Measurements from ENCODE around the gene TUBA1C.
"Not testable (repeated sequence)": the region's sequence is repeated elsewhere in the genome, so short reads cannot be mapped to it uniquely, and the experiment has no call there.

TUBA1C gene

DNA sequence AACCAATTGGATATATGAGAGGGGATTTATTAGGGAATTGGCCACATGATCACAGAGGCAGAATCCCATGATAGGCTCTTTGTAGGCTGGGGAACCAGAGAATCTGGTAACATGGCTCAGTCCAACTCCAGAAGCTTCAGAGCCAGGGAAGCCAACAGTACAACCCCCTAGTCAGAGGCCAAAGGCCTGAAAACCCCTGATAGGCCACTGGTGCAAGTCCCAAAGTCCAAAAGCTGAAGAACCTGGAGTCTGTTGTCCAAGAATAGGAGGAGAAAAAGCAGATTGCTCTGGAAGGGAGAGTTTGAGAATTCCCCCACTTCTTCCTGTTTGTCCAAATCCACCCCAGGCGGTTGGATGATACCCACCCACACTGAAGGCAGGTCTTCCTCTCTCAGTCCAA lies 49.9 kb downstream of the TUBA1C start:
- TF ChIP-seq, protein P1, sequence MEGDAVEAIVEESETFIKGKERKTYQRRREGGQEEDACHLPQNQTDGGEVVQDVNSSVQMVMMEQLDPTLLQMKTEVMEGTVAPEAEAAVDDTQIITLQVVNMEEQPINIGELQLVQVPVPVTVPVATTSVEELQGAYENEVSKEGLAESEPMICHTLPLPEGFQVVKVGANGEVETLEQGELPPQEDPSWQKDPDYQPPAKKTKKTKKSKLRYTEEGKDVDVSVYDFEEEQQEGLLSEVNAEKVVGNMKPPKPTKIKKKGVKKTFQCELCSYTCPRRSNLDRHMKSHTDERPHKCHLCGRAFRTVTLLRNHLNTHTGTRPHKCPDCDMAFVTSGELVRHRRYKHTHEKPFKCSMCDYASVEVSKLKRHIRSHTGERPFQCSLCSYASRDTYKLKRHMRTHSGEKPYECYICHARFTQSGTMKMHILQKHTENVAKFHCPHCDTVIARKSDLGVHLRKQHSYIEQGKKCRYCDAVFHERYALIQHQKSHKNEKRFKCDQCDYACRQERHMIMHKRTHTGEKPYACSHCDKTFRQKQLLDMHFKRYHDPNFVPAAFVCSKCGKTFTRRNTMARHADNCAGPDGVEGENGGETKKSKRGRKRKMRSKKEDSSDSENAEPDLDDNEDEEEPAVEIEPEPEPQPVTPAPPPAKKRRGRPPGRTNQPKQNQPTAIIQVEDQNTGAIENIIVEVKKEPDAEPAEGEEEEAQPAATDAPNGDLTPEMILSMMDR (IDR thresholded peaks at IDR 0.05; ENCODE audit: low read depth, low read length, missing control alignments), result no peak
- DNase-seq, result no peak
- Histone ChIP-seq H3K27me3 (replicated peaks) (peaks cover 2% of the 10 kb centered on the region), H3K36me3 (replicated peaks) (no peaks in the 10 kb centered on the region), H3K27ac (no peak overlapping the region), H3K4me3 (ENCODE audit: low read depth, low read length) (no peak overlapping the region)
- in situ Hi-C loops (cut with HindIII; ENCODE audit: low pct_ligation_motif_present, low sequenced_read_pairs), result no loop called here

DNA sequence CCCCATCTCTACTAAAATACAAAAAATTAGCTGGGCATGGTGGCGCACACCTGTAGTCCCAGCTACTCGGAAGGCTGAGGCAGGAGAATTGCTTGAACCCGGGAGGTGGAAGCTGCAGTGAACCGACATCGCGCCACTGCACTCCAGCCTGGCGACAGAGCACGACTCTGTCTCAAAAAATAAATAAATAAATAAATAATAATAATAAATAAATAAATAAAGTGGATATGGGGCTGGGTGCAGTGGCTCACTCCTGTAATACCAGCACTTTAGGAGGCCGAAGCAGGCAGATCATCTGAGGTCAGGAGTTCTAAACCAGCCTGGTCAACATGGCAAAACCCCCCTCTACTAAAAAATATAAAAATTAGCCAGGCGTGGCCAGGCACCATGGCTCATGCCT lies 52.2 kb downstream of the TUBA1C start:
- in situ Hi-C loops (cut with HindIII; ENCODE audit: low pct_ligation_motif_present, low sequenced_read_pairs); H3K4me3 ChIP-seq (ENCODE audit: low read depth, low read length); H3K36me3 ChIP-seq (replicated peaks); H3K27me3 ChIP-seq (replicated peaks); H3K27ac ChIP-seq; DNase-seq: not testable (repeated sequence)

DNA sequence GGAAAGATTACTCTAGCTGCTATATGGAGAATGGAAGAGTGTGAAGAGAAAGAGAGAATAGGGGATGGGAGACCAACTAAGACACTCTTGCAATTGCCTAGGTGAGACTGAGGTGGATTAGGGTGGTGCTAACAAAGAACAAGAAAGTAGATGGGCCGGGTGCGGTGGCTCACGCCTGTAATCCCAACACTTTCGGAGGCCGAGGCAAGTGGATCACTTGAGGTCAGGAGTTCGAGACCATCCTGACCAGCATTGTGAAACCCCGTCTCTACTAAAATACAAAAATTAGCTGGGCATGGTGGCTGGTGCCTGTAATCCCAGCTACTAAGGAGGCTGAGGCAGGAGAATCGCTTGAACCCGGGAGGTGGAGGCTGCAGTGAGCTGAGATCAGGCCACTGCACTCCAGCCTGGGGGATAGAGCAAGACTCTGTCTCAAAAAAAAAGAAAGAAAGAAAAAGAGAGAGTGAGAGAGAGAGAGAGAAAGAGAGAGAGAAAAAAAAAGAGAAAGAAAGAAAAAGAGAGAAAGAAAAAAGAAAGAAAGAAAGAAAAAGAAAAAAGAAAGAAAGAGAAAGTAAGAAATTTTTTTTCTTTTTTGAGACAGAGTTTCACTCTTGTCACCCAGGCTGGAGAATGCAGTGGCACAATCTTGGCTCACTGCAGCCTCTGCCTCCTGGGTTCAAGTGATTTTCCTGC lies 55.7 kb downstream of the TUBA1C start:
- H3K4me3 ChIP-seq (ENCODE audit: low read depth, low read length); H3K27ac ChIP-seq; H3K27me3 ChIP-seq (replicated peaks); DNase-seq; in situ Hi-C loops (cut with HindIII; ENCODE audit: low pct_ligation_motif_present, low sequenced_read_pairs); H3K36me3 ChIP-seq (replicated peaks): not testable (repeated sequence)

DNA sequence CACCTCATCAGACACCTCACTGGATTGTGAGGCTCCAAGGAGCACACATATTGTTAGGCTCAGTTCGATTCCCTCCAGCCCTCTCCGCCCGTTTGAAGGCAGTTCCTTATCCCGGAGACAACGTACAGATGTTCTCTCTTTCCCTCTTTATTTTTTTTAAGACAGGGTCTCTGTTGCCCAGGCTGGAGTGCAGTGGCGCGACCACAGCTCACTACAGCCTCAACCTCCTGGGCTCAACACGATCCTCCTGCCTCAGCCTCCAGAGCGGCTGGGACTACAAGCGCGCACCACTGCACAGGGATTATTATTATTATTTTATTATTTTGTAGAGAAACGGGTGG lies 57.5 kb downstream of the TUBA1C start:
- TF ChIP-seq, protein P1 (IDR thresholded peaks at IDR 0.05; ENCODE audit: low read depth, low read length, missing control alignments), result no peak
- in situ Hi-C loops (cut with HindIII; ENCODE audit: low pct_ligation_motif_present, low sequenced_read_pairs), result no loop called here
- DNase-seq, result no peak
- H3K27ac ChIP-seq, result peak overlapping the region; percentile 49
- no peaks in the 10 kb centered on the region for H3K36me3 ChIP-seq (replicated peaks)
- no peaks in the 10 kb centered on the region for H3K27me3 ChIP-seq (replicated peaks)
- H3K4me3 ChIP-seq (ENCODE audit: low read depth, low read length), result peak overlapping the region; percentile 78

DNA sequence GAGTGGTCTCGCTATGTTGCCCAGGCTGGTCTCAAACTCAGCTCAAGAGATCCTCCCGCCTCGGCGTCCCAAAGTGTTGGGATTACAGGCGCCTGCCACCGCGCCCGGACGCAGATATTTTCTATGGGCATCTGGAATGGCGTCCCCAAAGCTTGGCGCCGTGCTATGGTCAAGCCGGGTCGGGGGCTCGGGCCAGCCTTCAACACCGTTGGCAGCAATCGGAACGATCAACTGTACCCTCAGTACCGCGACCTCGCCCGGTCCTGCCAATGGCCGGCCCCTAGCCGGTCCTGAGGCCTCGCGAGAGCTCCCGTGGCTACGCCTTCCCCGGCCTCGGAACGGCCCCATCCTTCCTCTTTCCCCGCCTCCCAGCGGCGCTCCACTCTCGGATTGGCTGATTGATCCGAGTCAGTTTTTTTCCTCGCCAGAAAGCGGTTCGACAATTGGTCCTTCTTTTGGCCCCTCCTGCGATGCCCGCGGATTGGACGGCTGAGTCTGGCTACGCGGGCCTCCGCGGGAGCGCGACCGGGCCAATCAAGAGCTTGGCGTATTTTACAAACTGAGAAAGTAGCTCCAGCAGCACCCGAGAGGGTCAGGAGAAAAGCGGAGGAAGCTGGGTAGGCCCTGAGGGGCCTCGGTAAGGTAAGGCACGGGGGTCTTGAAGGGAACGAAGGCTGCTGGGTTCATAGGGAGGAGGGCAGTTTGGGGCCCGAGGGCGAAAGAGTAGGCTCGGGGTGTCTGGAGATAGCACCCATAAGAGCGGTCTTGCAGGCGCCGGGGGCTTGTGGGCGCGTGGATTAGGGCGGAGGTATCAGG lies 58.0 kb downstream of the TUBA1C start, which contains the start of gene TROAP:
Gene TROAP (plus strand): TSS at position 548 of the 816 bp plus-strand sequence. CDS start 354 bp downstream, outside the sequence.
- no peaks in the 10 kb centered on the region for H3K36me3 ChIP-seq (replicated peaks)
- TF ChIP-seq, protein P1 (IDR thresholded peaks at IDR 0.05; ENCODE audit: low read depth, low read length, missing control alignments), result no peak
- H3K27ac ChIP-seq, result peak within 1 kb of the TSS; percentile 49
- H3K27me3 ChIP-seq (replicated peaks), result no peaks in the 10 kb centered on the region
- H3K4me3 ChIP-seq (ENCODE audit: low read depth, low read length), result peak within 1 kb of the TSS; percentile 87
- in situ Hi-C loops (cut with HindIII; ENCODE audit: low pct_ligation_motif_present, low sequenced_read_pairs), result no loop called here
- peak; percentile 99 for DNase-seq

DNA sequence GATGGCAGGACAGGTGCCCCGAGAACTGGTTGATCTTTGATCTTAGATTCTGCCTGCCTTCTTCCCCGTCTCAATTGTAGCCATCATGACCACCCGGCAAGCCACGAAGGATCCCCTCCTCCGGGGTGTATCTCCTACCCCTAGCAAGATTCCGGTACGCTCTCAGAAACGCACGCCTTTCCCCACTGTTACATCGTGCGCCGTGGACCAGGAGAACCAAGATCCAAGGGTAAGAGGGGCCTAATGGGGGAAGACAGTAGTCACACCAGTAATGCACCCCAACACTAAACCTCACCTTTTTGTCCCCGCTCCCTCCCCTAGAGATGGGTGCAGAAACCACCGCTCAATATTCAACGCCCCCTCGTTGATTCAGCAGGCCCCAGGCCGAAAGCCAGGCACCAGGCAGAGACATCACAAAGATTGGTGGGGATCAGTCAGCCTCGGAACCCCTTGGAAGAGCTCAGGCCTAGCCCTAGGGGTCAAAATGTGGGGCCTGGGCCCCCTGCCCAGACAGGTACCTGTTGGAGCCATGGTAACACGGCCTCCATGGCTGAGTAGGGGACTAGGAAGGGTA lies 58.7 kb downstream of the TUBA1C start:
- Histone ChIP-seq H3K27me3 (replicated peaks) (no peaks in the 10 kb centered on the region), H3K27ac (no peak overlapping the region), H3K36me3 (replicated peaks) (no peaks in the 10 kb centered on the region), H3K4me3 (ENCODE audit: low read depth, low read length) (peak overlapping the region; percentile 87)
- no peak for DNase-seq
- TF ChIP-seq, protein P1 (IDR thresholded peaks at IDR 0.05; ENCODE audit: low read depth, low read length, missing control alignments), result no peak
- in situ Hi-C loops (cut with HindIII; ENCODE audit: low pct_ligation_motif_present, low sequenced_read_pairs), result no loop called here
